ENCODE measurements around the gene DENND2C.
A peak's percentile ranks its signal among the peaks of the same experiment; 100 is the strongest.
"Not testable (repeated sequence)": the region's sequence is repeated elsewhere in the genome, so short reads cannot be mapped to it uniquely, and the experiment has no call there.

The DENND2C gene

GRCh38 chr1:114587203-114587991 is 82.5 kb downstream of the DENND2C start:
- TF ChIP-seq CTCF (IDR thresholded peaks at IDR 0.05; ENCODE audit: low read depth, low read length, missing control alignments): no peak
- H3K4me3 ChIP-seq (ENCODE audit: low read depth, low read length): no peak overlapping the region
- DNase-seq (ENCODE audit: low read depth): no peak
- in situ Hi-C loops (cut with HindIII; ENCODE audit: low sequenced_read_pairs): no loop called here

- TF ChIP-seq CTCF (IDR thresholded peaks at IDR 0.05; ENCODE audit: low read depth, low read length, missing control alignments): no peak
- DNase-seq (ENCODE audit: low read depth): no peak
- in situ Hi-C loops (cut with HindIII; ENCODE audit: low sequenced_read_pairs): no loop called here
Measured at GRCh38 chr1:114586513-114587047, 83.3 kb downstream of the DENND2C start.

GRCh38 chr1:114585231-114585630 is 84.6 kb downstream of the DENND2C start:
- no peak for DNase-seq (ENCODE audit: low read depth)
- in situ Hi-C loops (cut with HindIII; ENCODE audit: low sequenced_read_pairs): no loop called here
- H3K4me3 ChIP-seq (ENCODE audit: low read depth, low read length): no peak overlapping the region
- no peak for TF ChIP-seq CTCF (IDR thresholded peaks at IDR 0.05; ENCODE audit: low read depth, low read length, missing control alignments)

More at GRCh38 chr1:114586513-114587047, 83.3 kb downstream of the DENND2C start:
- no peak overlapping the region for H3K4me3 ChIP-seq (ENCODE audit: low read depth, low read length)

GRCh38 chr1:114581335-114582287 is 88.2 kb downstream of the DENND2C start, which contains the start of gene BCAS2:
Gene BCAS2, minus strand, starts transcription at chr1:114581615. Its CDS starts 24 bp downstream, at chr1:114581591.
- DNase-seq (ENCODE audit: low read depth): peak; percentile 98
- in situ Hi-C loops (cut with HindIII; ENCODE audit: low sequenced_read_pairs): no loop called here
- TF ChIP-seq CTCF (IDR thresholded peaks at IDR 0.05; ENCODE audit: low read depth, low read length, missing control alignments): no peak
- H3K4me3 ChIP-seq (ENCODE audit: low read depth, low read length): peak within 1 kb of the TSS; percentile 76

DNA sequence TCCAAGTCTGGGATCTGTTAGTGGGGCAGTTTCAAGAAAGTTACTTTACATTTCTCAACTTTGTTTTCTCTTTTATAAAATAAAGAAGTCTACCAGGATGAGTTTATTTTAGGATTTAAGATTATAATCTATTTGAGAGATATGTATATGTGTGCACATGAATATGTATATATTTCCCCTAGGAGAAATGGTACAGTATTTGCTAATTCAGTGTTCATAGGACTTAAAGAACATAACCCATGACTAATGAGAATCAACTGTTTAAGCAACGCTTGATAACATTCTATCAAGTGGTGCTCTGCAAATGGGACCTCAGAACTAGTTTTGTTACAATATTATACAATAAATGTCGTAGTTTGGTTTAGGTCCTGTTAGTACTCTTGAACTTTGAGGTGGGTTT is 95.5 kb downstream of the DENND2C start:
- no peak for TF ChIP-seq CTCF (IDR thresholded peaks at IDR 0.05; ENCODE audit: low read depth, low read length, missing control alignments)
- in situ Hi-C loops (cut with HindIII; ENCODE audit: low sequenced_read_pairs): no loop called here
- no peak for DNase-seq (ENCODE audit: low read depth)
- H3K4me3 ChIP-seq (ENCODE audit: low read depth, low read length): no peak overlapping the region

DNA sequence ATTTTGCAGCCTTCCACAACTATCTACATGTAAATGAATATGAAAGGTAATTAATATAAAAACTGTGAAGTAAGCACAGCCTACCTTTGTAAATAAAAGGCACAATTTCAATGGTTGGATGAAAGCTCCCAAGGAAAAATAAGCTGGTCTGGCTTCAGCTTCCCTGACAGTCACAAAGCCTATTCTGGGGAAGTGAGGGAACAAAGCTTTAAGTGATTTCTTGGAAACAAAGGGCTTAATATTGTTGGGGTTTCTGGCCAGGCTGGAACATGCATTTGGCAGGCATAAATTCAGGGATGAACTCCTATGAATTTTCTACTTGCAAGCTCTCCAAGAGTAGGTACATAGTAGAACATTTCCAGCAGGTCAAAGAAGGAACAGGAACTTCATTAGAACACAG is 105.7 kb downstream of the DENND2C start:
- H3K4me3 ChIP-seq (ENCODE audit: low read depth, low read length): no peak overlapping the region
- TF ChIP-seq CTCF (IDR thresholded peaks at IDR 0.05; ENCODE audit: low read depth, low read length, missing control alignments): no peak
- in situ Hi-C loops (cut with HindIII; ENCODE audit: low sequenced_read_pairs): no loop called here
- DNase-seq (ENCODE audit: low read depth): no peak

- H3K4me3 ChIP-seq (ENCODE audit: low read depth, low read length); DNase-seq (ENCODE audit: low read depth); in situ Hi-C loops (cut with HindIII; ENCODE audit: low sequenced_read_pairs): not testable (repeated sequence)
Measured at GRCh38 chr1:114562978-114563510, 106.8 kb downstream of the DENND2C start.
